HCT116 (cell line): ENCODE data around the gene FAM163B. TPM values are rescaled to one million over a fixed set of nuclear protein-coding genes. Genes with fewer than 3 reads are reported as not detected.

ENCODE experiments used
- ATAC-seq: fragments of 200-7000 bp; cut with Tn5 transposase; 2 replicates; pipeline ENCODE4 v1.9.1; 2020; ENCODE audit warnings: mild to moderate bottlenecking, moderate library complexity
- BruUV-seq: library from RNA; stranded (reverse); fragments of 400-500 nt; replicated peaks from 2 replicates; lab custom pipeline; 2021; lab: Mats Ljungman, UMichigan
- CTCF ChIA-PET: fragments of 300-600 bp; sonication (Branson Sonifier 250); formaldehyde crosslinking; loops from one replicate; lab custom pipeline; 2021; ENCODE audit warnings: antibody characterized with exemption; lab: Charles Lee
- POLR2A ChIA-PET: fragments of 300-600, 350-600 bp; sonication (Branson Sonifier 250); formaldehyde crosslinking; loops from one replicate; lab custom pipeline; 2021; ENCODE audit warnings: antibody characterized with exemption; lab: Charles Lee
- RAD21 ChIA-PET, 2 experiments: fragments of 300-600 bp; sonication (Branson Sonifier 250); formaldehyde crosslinking; loops; one replicate each; lab custom pipeline; 2023; ENCODE audit warnings: low total read pairs in 2 of 2; ENCODE audit not compliant: uncharacterized antibody in 2 of 2, unreplicated experiment in 2 of 2, low non-redundant PET in 1 of 2; lab: Charles Lee
- DNase-seq: peaks from one replicate; pipeline ENCODE4 v3.0.0-alpha.2; 2010; ENCODE audit warnings: low read depth, low spot score
- H2AFZ ChIP-seq: fragments of 200-600 bp; shearing (Covaris generic), sonication (generic); 2 replicates; pipeline ENCODE4 v1.6.1; 2017; ENCODE audit warnings: low read depth, mixed run types, mixed read lengths, antibody characterized with exemption, low read length; ENCODE audit not compliant: poor library complexity, severe bottlenecking
- H3K27ac ChIP-seq: 2 replicates; pipeline ENCODE4 v1.5.1; 2012; ENCODE audit warnings: low read depth, low read length
- H3K27me3 ChIP-seq: fragments of 200-600 bp; sonication (generic); 2 replicates; pipeline ENCODE4 v1.6.1; 2016; ENCODE audit warnings: mixed run types, low read length, mixed read lengths; ENCODE audit not compliant: insufficient read depth
- H3K36me3 ChIP-seq, 2 experiments: fragments of 200-500 bp in 1 of 2; fragments of 200-600 bp in 1 of 2; sonication (Bioruptor generic) in 1 of 2; sonication (generic) in 1 of 2; 2 replicates each; pipeline versions ENCODE4 v1.5.1 to v1.6.1; 2014 to 2016; ENCODE audit warnings: low read length in 2 of 2, inconsistent platforms in 1 of 2, mixed read lengths in 1 of 2, mixed run types in 1 of 2; ENCODE audit not compliant: insufficient read depth in 2 of 2, control insufficient read depth in 1 of 2
- H3K4me1 ChIP-seq, 2 experiments: fragments of 200-600 bp in 1 of 2; sonication (generic) in 1 of 2; 2 replicates each; pipeline versions ENCODE4 v1.5.1 to v1.6.1; 2012 to 2017; ENCODE audit warnings: low read length in 2 of 2, inconsistent platforms in 1 of 2, mild to moderate bottlenecking in 1 of 2, mixed read lengths in 1 of 2, mixed run types in 1 of 2, moderate library complexity in 1 of 2; ENCODE audit not compliant: insufficient read depth in 2 of 2, control insufficient read depth in 1 of 2
- H3K4me2 ChIP-seq: fragments of 200-600 bp; sonication (generic); 2 replicates; pipeline ENCODE4 v1.6.1; 2017; ENCODE audit warnings: mixed run types, low read length, mixed read lengths
- H3K4me3 ChIP-seq, 2 experiments: fragments of 200-600 bp in 1 of 2; sonication (generic) in 1 of 2; replicated peaks in 1 of 2; 2 replicates each; pipeline ENCODE4 v1.5.1; 2011 to 2016; ENCODE audit warnings: low read length in 2 of 2, control low read depth in 1 of 2, low read depth in 1 of 2, mild to moderate bottlenecking in 1 of 2, mixed read lengths in 1 of 2, mixed run types in 1 of 2
- H3K79me2 ChIP-seq: fragments of 200-600 bp; sonication (generic); 2 replicates; pipeline ENCODE4 v1.6.1; 2017; ENCODE audit warnings: mild to moderate bottlenecking, mixed run types, low read length, moderate library complexity, mixed read lengths; ENCODE audit not compliant: insufficient read depth
- H3K9ac ChIP-seq: fragments of 200-600 bp; sonication (generic); 2 replicates; pipeline ENCODE4 v1.6.1; 2016; ENCODE audit warnings: low read length, mixed read lengths
- H3K9me2 ChIP-seq: fragments of 200-600 bp; sonication (generic), shearing (Covaris generic); 2 replicates; pipeline ENCODE4 v1.6.1; 2017; ENCODE audit warnings: mixed run types, mild to moderate bottlenecking, moderate library complexity; ENCODE audit not compliant: insufficient read depth
- H3K9me3 ChIP-seq, 2 experiments: fragments of 200-500 bp in 1 of 2; fragments of 200-600 bp in 1 of 2; sonication (Bioruptor generic) in 1 of 2; sonication (generic) in 1 of 2; 2 replicates each; pipeline ENCODE4 v1.6.1; 2014 to 2017; ENCODE audit warnings: low read length in 2 of 2, mixed read lengths in 2 of 2, inconsistent platforms in 1 of 2, low read depth in 1 of 2, mild to moderate bottlenecking in 1 of 2, mixed run types in 1 of 2, moderate library complexity in 1 of 2; ENCODE audit not compliant: control insufficient read depth in 1 of 2, insufficient read depth in 1 of 2
- H4K20me1 ChIP-seq: fragments of 200-600 bp; sonication (generic), shearing (Covaris generic); 2 replicates; pipeline ENCODE4 v1.6.1; 2017; ENCODE audit warnings: mixed run types, mild to moderate bottlenecking, moderate library complexity; ENCODE audit not compliant: insufficient read depth
- CBX3 ChIP-seq: IDR thresholded peaks from 2 replicates; pipeline ENCODE4 v1.6.1; 2012; ENCODE audit warnings: low read depth
- CEBPB ChIP-seq: IDR thresholded peaks from 2 replicates; pipeline ENCODE4 v1.6.1; 2012; ENCODE audit warnings: low read depth
- EGR1 ChIP-seq: IDR thresholded peaks from 2 replicates; pipeline ENCODE4 v1.6.1; 2012; ENCODE audit warnings: low read depth
- ELF1 ChIP-seq: IDR thresholded peaks from 2 replicates; pipeline ENCODE4 v1.6.1; 2012; ENCODE audit warnings: low read depth, borderline replicate concordance
- EZH2phosphoT487 ChIP-seq: fragments of 200-600 bp; IDR thresholded peaks from 2 replicates; pipeline ENCODE4 v1.6.1; 2018; ENCODE audit warnings: antibody characterized with exemption, borderline replicate concordance
- JUND ChIP-seq: IDR thresholded peaks from 2 replicates; pipeline ENCODE4 v1.6.1; 2012
- MAX ChIP-seq: IDR thresholded peaks from 2 replicates; pipeline ENCODE4 v1.6.1; 2012
- POLR2A ChIP-seq: IDR thresholded peaks from 2 replicates; pipeline ENCODE4 v1.7.0; 2011; ENCODE audit warnings: borderline replicate concordance; ENCODE audit not compliant: insufficient read depth, insufficient read length; ENCODE audit errors: extremely low read depth
- POLR2AphosphoS5 ChIP-seq: IDR thresholded peaks from 2 replicates; pipeline ENCODE4 v1.6.1; 2011; ENCODE audit warnings: mild to moderate bottlenecking, low read depth, low read length, moderate library complexity
- RAD21 ChIP-seq: IDR thresholded peaks from 2 replicates; pipeline ENCODE4 v1.6.1; 2012; ENCODE audit warnings: low read depth, mild to moderate bottlenecking
- REST ChIP-seq: IDR thresholded peaks from 2 replicates; pipeline ENCODE4 v1.6.1; 2012; ENCODE audit warnings: low read depth
- SP1 ChIP-seq: IDR thresholded peaks from 2 replicates; pipeline ENCODE4 v1.6.1; 2012; ENCODE audit warnings: low read depth
- SRF ChIP-seq: IDR thresholded peaks from 2 replicates; pipeline ENCODE4 v1.6.1; 2012; ENCODE audit warnings: low read depth
- TCF7L2 ChIP-seq: IDR thresholded peaks from 2 replicates; pipeline ENCODE4 v1.7.0; 2011; ENCODE audit warnings: borderline replicate concordance, inconsistent platforms; ENCODE audit not compliant: insufficient read depth, insufficient read length; ENCODE audit errors: extremely low read depth
- YY1 ChIP-seq: IDR thresholded peaks from 2 replicates; pipeline ENCODE4 v1.6.1; 2011; ENCODE audit warnings: low read length, low read depth, moderate library complexity, mild to moderate bottlenecking; ENCODE audit not compliant: insufficient replicate concordance; ENCODE audit errors: extremely low read depth
- ZFX ChIP-seq: fragments of 450-650 bp; IDR thresholded peaks from 2 replicates; pipeline ENCODE4 v1.6.1; 2017
- intact Hi-C: fragments of 100-400 bp; cut with micrococcal nuclease; formaldehyde crosslinking; loops from 2 replicates; pipeline ENCODE4 v1.10.0; 2022
- total RNA-seq: library from RNA; stranded (reverse); gene quantifications from one replicate; pipeline ENCODE4 v1.2.1, GENCODE V29; 2021; ENCODE audit not compliant: unreplicated experiment

FAM163B gene
- total RNA-seq, 1 experiment from 2014 or later, result not detected

- no peak for ATAC-seq
- no peaks in the 10 kb centered on the region for H3K9me3 ChIP-seq
- intact Hi-C loops, result no loop called here
- TF ChIP-seq JUND, result no peak
- H3K4me2 ChIP-seq, result no peak overlapping the region
- POLR2A ChIA-PET, result no interaction called here
- no peaks in the 10 kb centered on the region for H4K20me1 ChIP-seq
- H3K27me3 ChIP-seq, result no peaks in the 10 kb centered on the region
- no peak overlapping the region for H3K27ac ChIP-seq
- no peaks in the 10 kb centered on the region for H3K79me2 ChIP-seq
- RAD21 ChIA-PET, result no interaction called here
- no TSS peak for BruUV-seq
- CTCF ChIA-PET, result no interaction called here
- H3K4me3 ChIP-seq, result no peak overlapping the region
- no peak overlapping the region for H3K9ac ChIP-seq
- no peaks in the 10 kb centered on the region for H3K4me1 ChIP-seq
- H3K36me3 ChIP-seq, result no peaks in the 10 kb centered on the region
- no peak for DNase-seq
- no peaks in the 10 kb centered on the region for H3K9me2 ChIP-seq
- H2AFZ ChIP-seq, result no peak overlapping the region
Measured at GRCh38 chr9:133569891-133570690, 39.1 kb downstream of the FAM163B start.

GRCh38 chr9:133569121-133569785 is 39.9 kb downstream of the FAM163B start:
- ATAC-seq (no peak), DNase-seq (no peak)
- BruUV-seq, result no TSS peak
- Histone ChIP-seq H2AFZ (no peak overlapping the region), H3K79me2 (no peaks in the 10 kb centered on the region), H3K9me2 (no peaks in the 10 kb centered on the region), H3K4me1 (no peaks in the 10 kb centered on the region), H3K9me3 (no peaks in the 10 kb centered on the region), H4K20me1 (no peaks in the 10 kb centered on the region), H3K4me2 (no peak overlapping the region), H3K27me3 (no peaks in the 10 kb centered on the region), H3K36me3 (no peaks in the 10 kb centered on the region), H3K4me3 (no peak overlapping the region), H3K9ac (no peak overlapping the region), H3K27ac (no peak overlapping the region)
- CTCF ChIA-PET, result no interaction called here
- POLR2A ChIA-PET, result no interaction called here
- intact Hi-C loops, result no loop called here
- RAD21 ChIA-PET, result no interaction called here
- TF ChIP-seq REST (no peak), EZH2phosphoT487 (no peak), ZFX (no peak), MAX (no peak), ELF1 (no peak), CBX3 (no peak), YY1 (no peak), EGR1 (no peak), SRF (no peak), POLR2A (no peak), TCF7L2 (no peak), JUND (no peak), SP1 (no peak), RAD21 (no peak), CEBPB (no peak), POLR2AphosphoS5 (no peak)
